Effector memory CD4-positive, alpha-beta T cell (primary cell): Measurements from ENCODE around the gene PTPRN2.

ENCODE experiments used
- DNase-seq, 3 donors: peaks; one replicate each; pipeline ENCODE4 v3.0.0-alpha.2; 2020
- H3K27ac ChIP-seq: 2 replicates; pipeline ENCODE4 v1.7.0; 2013; ENCODE audit warnings: mild to moderate bottlenecking, low read length, moderate library complexity; ENCODE audit not compliant: insufficient read depth, poor library complexity, severe bottlenecking
- H3K27me3 ChIP-seq: replicated peaks from 2 replicates; pipeline ENCODE4 v1.7.0; 2013; ENCODE audit warnings: mild to moderate bottlenecking, low read length; ENCODE audit not compliant: insufficient read depth, control insufficient read depth, poor library complexity, severe bottlenecking
- H3K36me3 ChIP-seq: 2 replicates; pipeline ENCODE4 v1.7.0; 2013; ENCODE audit warnings: mild to moderate bottlenecking, low read length, moderate library complexity; ENCODE audit not compliant: control insufficient read depth, insufficient read depth
- H3K4me1 ChIP-seq: 2 replicates; pipeline ENCODE4 v1.7.0; 2013; ENCODE audit warnings: low read length, mild to moderate bottlenecking; ENCODE audit not compliant: control insufficient read depth, insufficient read depth, poor library complexity, severe bottlenecking
- H3K4me3 ChIP-seq: 2 replicates; pipeline ENCODE4 v1.7.0; 2013; ENCODE audit warnings: low read length, low read depth, mild to moderate bottlenecking; ENCODE audit not compliant: insufficient read depth, poor library complexity, severe bottlenecking
- H3K9me3 ChIP-seq: 2 replicates; pipeline ENCODE4 v1.7.0; 2013; ENCODE audit warnings: mild to moderate bottlenecking, low read length, moderate library complexity; ENCODE audit not compliant: control insufficient read depth

PTPRN2 gene

GRCh38 chr7:157860406-157860805 is 727.2 kb downstream of the PTPRN2 start:
- H3K27ac ChIP-seq = no peak overlapping the region
- no peaks in the 10 kb centered on the region for H3K9me3 ChIP-seq
- no peak for DNase-seq
- H3K27me3 ChIP-seq = no peaks in the 10 kb centered on the region
- no peaks in the 10 kb centered on the region for H3K36me3 ChIP-seq
- no peak overlapping the region for H3K4me3 ChIP-seq
- no peaks in the 10 kb centered on the region for H3K4me1 ChIP-seq

GRCh38 chr7:157859915-157860314 is 727.7 kb downstream of the PTPRN2 start:
- Histone ChIP-seq H3K27me3 (no peaks in the 10 kb centered on the region), H3K36me3 (no peaks in the 10 kb centered on the region), H3K4me3 (no peak overlapping the region), H3K9me3 (no peaks in the 10 kb centered on the region), H3K4me1 (no peaks in the 10 kb centered on the region), H3K27ac (no peak overlapping the region)
- DNase-seq = no peak

- H3K36me3 ChIP-seq = no peaks in the 10 kb centered on the region
- H3K4me3 ChIP-seq = no peak overlapping the region
- no peaks in the 10 kb centered on the region for H3K9me3 ChIP-seq
- H3K27ac ChIP-seq = no peak overlapping the region
- no peaks in the 10 kb centered on the region for H3K4me1 ChIP-seq
- DNase-seq = no peak
- H3K27me3 ChIP-seq = no peaks in the 10 kb centered on the region
Observed at GRCh38 chr7:157857578-157858075, 730.0 kb downstream of the PTPRN2 start.

GRCh38 chr7:157856873-157857577 is 730.6 kb downstream of the PTPRN2 start:
- no peak overlapping the region for H3K4me3 ChIP-seq
- H3K36me3 ChIP-seq = no peaks in the 10 kb centered on the region
- DNase-seq = no peak
- H3K27ac ChIP-seq = no peak overlapping the region
- no peaks in the 10 kb centered on the region for H3K4me1 ChIP-seq
- H3K27me3 ChIP-seq = no peaks in the 10 kb centered on the region
- no peaks in the 10 kb centered on the region for H3K9me3 ChIP-seq

- no peaks in the 10 kb centered on the region for H3K9me3 ChIP-seq
- peaks cover 10% of the 10 kb centered on the region for H3K4me1 ChIP-seq
- no peak overlapping the region for H3K27ac ChIP-seq
- DNase-seq = no peak
- no peaks in the 10 kb centered on the region for H3K36me3 ChIP-seq
- no peak overlapping the region for H3K4me3 ChIP-seq
- H3K27me3 ChIP-seq = no peaks in the 10 kb centered on the region
Observed at GRCh38 chr7:157855452-157856213, 732.0 kb downstream of the PTPRN2 start.

- Histone ChIP-seq H3K4me1 (peaks cover 10% of the 10 kb centered on the region), H3K4me3 (no peak overlapping the region), H3K36me3 (no peaks in the 10 kb centered on the region), H3K27me3 (no peaks in the 10 kb centered on the region), H3K27ac (no peak overlapping the region), H3K9me3 (no peaks in the 10 kb centered on the region)
- no peak for DNase-seq
Observed at GRCh38 chr7:157855016-157855415, 732.6 kb downstream of the PTPRN2 start.

GRCh38 chr7:157854066-157854891 is 733.3 kb downstream of the PTPRN2 start:
- Histone ChIP-seq H3K27ac (no peak overlapping the region), H3K36me3 (no peaks in the 10 kb centered on the region), H3K4me1 (peaks cover 10% of the 10 kb centered on the region), H3K9me3 (no peaks in the 10 kb centered on the region), H3K27me3 (no peaks in the 10 kb centered on the region), H3K4me3 (no peak overlapping the region)
- DNase-seq = no peak

GRCh38 chr7:157853789-157854065 is 733.9 kb downstream of the PTPRN2 start:
- no peaks in the 10 kb centered on the region for H3K9me3 ChIP-seq
- H3K36me3 ChIP-seq = no peaks in the 10 kb centered on the region
- no peak for DNase-seq
- peaks cover 10% of the 10 kb centered on the region for H3K4me1 ChIP-seq
- H3K27ac ChIP-seq = no peak overlapping the region
- H3K4me3 ChIP-seq = no peak overlapping the region
- H3K27me3 ChIP-seq = no peaks in the 10 kb centered on the region

- Histone ChIP-seq H3K36me3 (no peaks in the 10 kb centered on the region), H3K27ac (no peak overlapping the region), H3K4me3 (no peak overlapping the region), H3K9me3 (no peaks in the 10 kb centered on the region), H3K4me1 (peaks cover 10% of the 10 kb centered on the region), H3K27me3 (no peaks in the 10 kb centered on the region)
- no peak for DNase-seq
Observed at GRCh38 chr7:157853076-157853788, 734.4 kb downstream of the PTPRN2 start.
